T-helper 2 cell treated with Interferon-gamma antibody and Interleukin-4, amounts not matched to agents 5 μg/mL and 100 μg/mL, for 36 hours (primary cell): ENCODE results near the gene KAT7.

ENCODE experiments used
- DNase-seq: peaks from one replicate; pipeline ENCODE4 v3.0.0; 2021; ENCODE audit warnings: low spot score
- H3K27ac Mint-ChIP-seq: one replicate; pipeline ENCODE4 v1.8.0; 2021; ENCODE audit warnings: mild to moderate bottlenecking, mixed read lengths
- H3K27me3 Mint-ChIP-seq: one replicate; pipeline ENCODE4 v1.8.0; 2021; ENCODE audit warnings: low read depth, mixed read lengths
- H3K36me3 Mint-ChIP-seq: one replicate; pipeline ENCODE4 v1.8.0; 2021; ENCODE audit warnings: low read depth, mixed read lengths
- H3K4me1 Mint-ChIP-seq: one replicate; pipeline ENCODE4 v1.8.0; 2021; ENCODE audit warnings: low read depth, mixed read lengths
- H3K4me3 Mint-ChIP-seq: one replicate; pipeline ENCODE4 v1.8.0; 2022; ENCODE audit warnings: mild to moderate bottlenecking, moderate library complexity, mixed read lengths
- H3K9me3 Mint-ChIP-seq: one replicate; pipeline ENCODE4 v1.8.0; 2021; ENCODE audit warnings: mixed read lengths

The KAT7 gene

DNA sequence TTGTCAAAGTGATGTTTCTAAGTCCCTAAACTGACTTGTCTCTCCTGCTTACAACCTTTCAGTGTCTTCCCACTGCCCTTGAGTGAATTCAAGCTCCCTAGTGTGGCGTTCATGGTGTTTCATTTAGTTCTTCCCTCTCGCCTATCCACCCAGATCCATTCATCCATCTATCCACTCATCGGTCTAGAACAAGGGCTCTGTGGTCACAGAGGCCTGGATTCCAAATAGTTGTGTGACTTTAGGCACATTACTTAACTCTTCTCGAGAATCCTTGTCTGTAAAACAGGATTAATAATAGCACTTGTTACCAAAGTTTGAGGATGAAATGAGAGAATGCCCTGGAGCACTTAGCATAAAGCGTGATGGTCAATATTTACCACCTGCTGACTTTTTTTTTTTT, 60.3 kb downstream of the KAT7 start:
- Mint-ChIP-seq H3K27ac (no peak overlapping the region), H3K4me1 (peaks cover 23% of the 10 kb centered on the region), H3K36me3 (peaks cover 10% of the 10 kb centered on the region), H3K27me3 (peaks cover 13% of the 10 kb centered on the region), H3K9me3 (no peaks in the 10 kb centered on the region), H3K4me3 (no peak overlapping the region)
- no peak for DNase-seq

- Mint-ChIP-seq H3K27me3 (peaks cover 15% of the 10 kb centered on the region), H3K4me1 (peaks cover 13% of the 10 kb centered on the region), H3K4me3 (peak overlapping the region; percentile 94), H3K9me3 (no peaks in the 10 kb centered on the region), H3K27ac (no peak overlapping the region), H3K36me3 (peaks cover 8% of the 10 kb centered on the region)
- no peak for DNase-seq
Observed at GRCh38 chr17:49850218-49850610, 61.7 kb downstream of the KAT7 start.

GRCh38 chr17:49850772-49851386, 62.4 kb downstream of the KAT7 start:
- Mint-ChIP-seq H3K27ac (peak overlapping the region; percentile 81), H3K4me1 (peaks cover 11% of the 10 kb centered on the region)
- no peak for DNase-seq

GRCh38 chr17:49851387-49852291, 63.2 kb downstream of the KAT7 start:
- peaks cover 15% of the 10 kb centered on the region for H3K27me3 Mint-ChIP-seq
- peak overlapping the region; percentile 90 for H3K27ac Mint-ChIP-seq
- DNase-seq = peak; percentile 46
- peak overlapping the region; percentile 88 for H3K4me3 Mint-ChIP-seq
- no peaks in the 10 kb centered on the region for H3K9me3 Mint-ChIP-seq
- peaks cover 11% of the 10 kb centered on the region for H3K4me1 Mint-ChIP-seq
- H3K36me3 Mint-ChIP-seq = peaks cover 4% of the 10 kb centered on the region

More at GRCh38 chr17:49850772-49851386, 62.4 kb downstream of the KAT7 start:
- peaks cover 6% of the 10 kb centered on the region for H3K36me3 Mint-ChIP-seq
- H3K4me3 Mint-ChIP-seq = peak overlapping the region; percentile 94
- peaks cover 15% of the 10 kb centered on the region for H3K27me3 Mint-ChIP-seq
- no peaks in the 10 kb centered on the region for H3K9me3 Mint-ChIP-seq

DNA sequence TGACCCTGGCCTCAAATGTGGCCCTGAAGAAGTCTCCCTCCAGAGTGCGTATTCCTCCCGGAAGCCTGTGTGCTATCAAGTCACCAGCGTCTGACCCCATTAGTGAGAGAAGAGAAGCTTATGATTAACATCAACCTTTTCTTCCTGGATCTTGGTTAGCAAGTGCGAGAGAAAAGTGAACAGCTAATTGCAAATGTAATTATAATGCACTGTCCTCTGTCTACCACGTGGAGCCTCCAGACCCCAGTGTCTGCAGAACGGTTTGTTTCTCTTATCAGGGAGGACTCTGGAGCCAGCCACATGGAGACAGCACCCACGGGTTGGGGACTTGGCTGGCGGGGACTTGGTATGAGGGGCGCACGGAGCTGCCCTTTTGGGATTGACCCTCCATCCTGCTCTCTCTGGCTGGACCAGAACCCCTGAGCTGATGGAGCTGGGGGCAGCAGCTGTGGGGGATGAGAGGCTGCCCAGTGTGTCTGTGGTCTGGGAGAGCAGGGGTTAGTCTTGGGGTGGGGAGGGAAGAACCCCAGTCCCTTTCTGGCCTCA, 65.1 kb downstream of the KAT7 start:
- peaks cover 2% of the 10 kb centered on the region for H3K36me3 Mint-ChIP-seq
- peaks cover 15% of the 10 kb centered on the region for H3K27me3 Mint-ChIP-seq
- H3K4me3 Mint-ChIP-seq = no peak overlapping the region
- no peak for DNase-seq
- H3K9me3 Mint-ChIP-seq = no peaks in the 10 kb centered on the region
- peaks cover 11% of the 10 kb centered on the region for H3K4me1 Mint-ChIP-seq
- no peak overlapping the region for H3K27ac Mint-ChIP-seq

DNA sequence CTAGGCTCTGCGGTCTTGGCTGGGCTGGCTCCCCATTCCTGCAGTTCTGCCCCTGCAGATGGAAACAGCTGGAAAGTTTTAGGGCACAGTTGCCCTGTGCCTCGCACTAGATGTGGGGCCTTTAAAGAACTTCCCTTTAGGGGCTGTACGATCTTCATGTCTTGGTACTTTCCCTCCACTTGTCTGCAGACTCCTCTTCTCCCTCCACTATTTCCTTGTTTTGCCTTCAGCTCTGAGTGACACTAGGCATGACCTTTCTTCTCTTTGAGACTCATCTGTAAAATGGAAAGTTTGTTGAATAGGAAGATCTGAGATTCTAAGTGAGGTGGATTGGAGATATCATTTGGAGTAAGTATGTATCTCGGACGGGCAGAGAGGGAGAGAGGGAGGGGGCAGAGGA, 65.6 kb downstream of the KAT7 start:
- Mint-ChIP-seq H3K27ac (no peak overlapping the region), H3K4me3 (no peak overlapping the region), H3K4me1 (peaks cover 11% of the 10 kb centered on the region), H3K27me3 (peaks cover 18% of the 10 kb centered on the region), H3K36me3 (peaks cover 2% of the 10 kb centered on the region), H3K9me3 (no peaks in the 10 kb centered on the region)
- no peak for DNase-seq

GRCh38 chr17:49858796-49859195, 70.3 kb downstream of the KAT7 start:
- Mint-ChIP-seq H3K36me3 (no peaks in the 10 kb centered on the region), H3K4me1 (no peaks in the 10 kb centered on the region), H3K4me3 (no peak overlapping the region), H3K9me3 (no peaks in the 10 kb centered on the region), H3K27me3 (peaks cover 5% of the 10 kb centered on the region), H3K27ac (no peak overlapping the region)
- DNase-seq = no peak

DNA sequence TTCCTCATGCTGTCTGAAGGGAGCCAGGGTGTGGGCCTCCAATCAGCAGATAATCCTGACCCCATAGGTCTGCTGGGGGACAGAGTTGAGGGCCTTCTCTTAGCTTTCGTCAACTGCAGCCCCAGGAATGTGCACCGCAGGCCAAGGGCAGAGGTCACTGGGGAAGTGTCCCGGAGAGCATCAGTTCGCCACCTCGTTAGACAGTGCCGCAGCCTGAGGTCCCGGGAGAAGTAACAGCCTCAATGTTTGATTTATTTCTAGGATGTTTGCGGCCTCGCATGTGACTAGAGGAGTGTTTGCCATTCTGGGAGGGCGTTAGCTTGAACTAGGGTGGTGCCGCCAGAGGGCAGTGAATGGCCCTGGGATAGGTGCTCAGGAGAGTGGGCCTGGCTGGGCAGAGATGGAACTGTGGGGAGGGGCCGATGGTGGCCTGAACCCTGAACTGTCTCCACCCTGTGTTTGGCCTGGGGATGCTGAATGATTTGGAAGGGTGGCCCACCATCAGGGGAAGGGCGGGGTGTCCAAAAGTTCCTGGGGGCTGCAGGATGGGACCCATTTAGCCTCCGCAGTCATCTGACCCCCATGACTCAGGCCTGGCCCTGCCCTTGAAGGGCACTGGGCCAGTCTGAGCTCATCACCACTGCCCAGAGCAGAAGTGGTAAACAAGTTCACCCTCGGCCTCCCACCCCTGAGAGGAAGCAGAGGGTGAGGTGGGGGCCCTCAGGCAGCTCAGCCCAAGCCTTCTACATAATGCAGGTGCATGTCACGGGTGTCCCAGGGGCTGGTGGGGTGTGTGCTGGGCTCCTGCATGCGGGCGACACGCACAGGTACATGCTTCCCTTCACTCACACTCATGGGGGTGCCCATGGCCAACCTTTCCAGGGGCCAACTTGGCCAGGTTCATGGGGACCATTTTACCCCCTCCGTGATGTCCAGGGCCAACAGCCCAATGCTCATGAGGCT, 71.8 kb downstream of the KAT7 start:
- Mint-ChIP-seq H3K4me3 (no peak overlapping the region), H3K27me3 (peaks cover 3% of the 10 kb centered on the region), H3K4me1 (no peaks in the 10 kb centered on the region), H3K36me3 (no peaks in the 10 kb centered on the region), H3K9me3 (no peaks in the 10 kb centered on the region), H3K27ac (no peak overlapping the region)
- no peak for DNase-seq

- peak; percentile 12 for DNase-seq
- peaks cover 3% of the 10 kb centered on the region for H3K27me3 Mint-ChIP-seq
- H3K4me1 Mint-ChIP-seq = no peaks in the 10 kb centered on the region
- H3K27ac Mint-ChIP-seq = no peak overlapping the region
- no peaks in the 10 kb centered on the region for H3K9me3 Mint-ChIP-seq
- H3K36me3 Mint-ChIP-seq = no peaks in the 10 kb centered on the region
- no peak overlapping the region for H3K4me3 Mint-ChIP-seq
Observed at GRCh38 chr17:49861150-49861884, 72.8 kb downstream of the KAT7 start.

DNA sequence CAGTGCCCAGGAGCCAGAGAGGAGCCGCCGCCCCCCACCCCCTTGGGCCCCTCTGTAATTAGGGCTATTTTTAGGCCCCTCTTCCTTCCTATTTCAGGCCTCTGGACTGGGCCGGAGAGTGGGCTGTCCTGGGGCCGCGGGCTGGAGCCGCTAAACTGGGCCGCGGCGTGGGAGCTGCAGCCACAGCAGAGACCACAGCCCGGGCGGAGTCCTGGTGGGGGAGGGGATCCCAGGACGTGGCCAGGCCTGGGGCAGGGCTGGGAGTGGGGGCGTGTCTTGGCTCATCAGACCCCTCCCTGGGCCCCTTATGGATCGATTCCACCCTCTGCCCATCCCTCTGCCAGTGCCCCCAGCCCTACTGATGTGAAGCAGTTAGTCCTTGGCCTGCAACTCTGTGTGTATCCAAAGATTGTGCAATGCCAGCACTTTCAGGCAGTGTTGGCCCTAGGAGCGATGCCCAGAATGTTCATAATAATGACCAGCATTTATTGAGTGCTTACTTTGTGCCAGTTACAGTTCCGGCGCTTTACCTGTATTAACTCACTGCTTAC, 74.4 kb downstream of the KAT7 start:
- no peak overlapping the region for H3K27ac Mint-ChIP-seq

GRCh38 chr17:49866019-49866380, 77.5 kb downstream of the KAT7 start:
- Mint-ChIP-seq H3K27ac (no peak overlapping the region), H3K27me3 (no peaks in the 10 kb centered on the region), H3K4me3 (no peak overlapping the region), H3K36me3 (no peaks in the 10 kb centered on the region), H3K4me1 (no peaks in the 10 kb centered on the region), H3K9me3 (no peaks in the 10 kb centered on the region)
- no peak for DNase-seq

More for the DNA sequence above, 74.4 kb downstream of the KAT7 start:
- Mint-ChIP-seq H3K9me3 (no peaks in the 10 kb centered on the region), H3K4me1 (no peaks in the 10 kb centered on the region), H3K27me3 (peaks cover 3% of the 10 kb centered on the region), H3K4me3 (no peak overlapping the region), H3K36me3 (no peaks in the 10 kb centered on the region)
- no peak for DNase-seq

DNA sequence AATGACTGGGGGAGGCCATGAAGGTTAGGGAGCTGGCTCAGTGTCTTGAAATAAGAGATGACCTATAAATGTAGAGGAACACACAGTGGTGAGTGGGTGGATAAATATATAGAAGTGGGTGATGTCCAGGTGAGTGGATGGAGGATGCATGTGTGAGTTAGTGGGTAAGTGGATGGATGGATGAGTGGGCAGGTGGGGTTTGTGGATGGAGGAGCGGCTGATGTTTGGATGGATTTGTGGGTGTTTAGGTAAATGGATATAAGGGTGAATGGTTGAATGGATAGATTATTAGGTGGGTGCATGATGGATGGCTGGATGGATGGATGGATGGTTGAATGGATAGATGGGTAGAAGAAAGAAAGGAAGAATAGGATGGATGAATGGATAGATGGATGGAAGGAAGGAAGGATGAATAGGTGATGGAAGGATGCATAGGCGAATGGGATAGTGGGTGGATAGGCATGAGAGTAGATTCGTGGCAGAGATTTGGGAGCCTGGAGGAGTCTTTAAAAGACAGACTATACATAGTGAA, 78.5 kb downstream of the KAT7 start:
- Mint-ChIP-seq H3K36me3 (no peaks in the 10 kb centered on the region), H3K4me3 (no peak overlapping the region), H3K27ac (no peak overlapping the region), H3K9me3 (no peaks in the 10 kb centered on the region), H3K27me3 (no peaks in the 10 kb centered on the region), H3K4me1 (no peaks in the 10 kb centered on the region)
- DNase-seq = no peak

DNA sequence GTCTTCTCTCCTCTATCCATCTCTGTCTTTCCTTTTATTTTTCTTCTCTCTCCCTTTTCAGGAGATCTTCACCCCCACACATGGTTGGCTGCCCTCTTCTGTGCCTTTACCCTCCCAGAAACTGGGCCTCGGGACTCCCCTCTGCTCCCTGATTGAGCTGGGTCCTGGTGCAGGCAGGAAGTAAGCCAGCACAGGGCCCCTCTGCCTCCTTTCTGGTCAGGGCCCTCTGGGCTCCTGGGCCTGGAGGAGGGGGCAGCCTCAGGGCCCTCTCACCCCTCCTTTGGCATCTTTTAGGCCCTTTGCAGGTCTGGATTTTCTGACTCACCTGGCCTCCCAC, 80.5 kb downstream of the KAT7 start:
- H3K27ac Mint-ChIP-seq = no peak overlapping the region
- no peaks in the 10 kb centered on the region for H3K9me3 Mint-ChIP-seq
- no peaks in the 10 kb centered on the region for H3K36me3 Mint-ChIP-seq
- no peak overlapping the region for H3K4me3 Mint-ChIP-seq
- DNase-seq = no peak
- H3K27me3 Mint-ChIP-seq = no peaks in the 10 kb centered on the region
- H3K4me1 Mint-ChIP-seq = peaks cover 7% of the 10 kb centered on the region
